HG03558 (cell line): Measurements from ENCODE around the gene RAB9A.
"Not testable (repeated sequence)": the region's sequence is repeated elsewhere in the genome, so short reads cannot be mapped to it uniquely, and the experiment has no call there.

Source experiments
- ATAC-seq: cut with Tn5 transposase; IDR thresholded peaks from one replicate; pipeline ENCODE4 v1.9.1; 2021; ENCODE audit warnings: moderate number of reproducible peaks; ENCODE audit not compliant: unreplicated experiment; ENCODE audit errors: extremely low read depth

Gene RAB9A

GRCh38 chrX:13688958-13689740, at the start of gene RAB9A:
TSS of gene RAB9A (plus strand) at chrX:13689128. CDS start at chrX:13708747, 19,619 bp downstream.
- peak; percentile 36 for ATAC-seq

DNA sequence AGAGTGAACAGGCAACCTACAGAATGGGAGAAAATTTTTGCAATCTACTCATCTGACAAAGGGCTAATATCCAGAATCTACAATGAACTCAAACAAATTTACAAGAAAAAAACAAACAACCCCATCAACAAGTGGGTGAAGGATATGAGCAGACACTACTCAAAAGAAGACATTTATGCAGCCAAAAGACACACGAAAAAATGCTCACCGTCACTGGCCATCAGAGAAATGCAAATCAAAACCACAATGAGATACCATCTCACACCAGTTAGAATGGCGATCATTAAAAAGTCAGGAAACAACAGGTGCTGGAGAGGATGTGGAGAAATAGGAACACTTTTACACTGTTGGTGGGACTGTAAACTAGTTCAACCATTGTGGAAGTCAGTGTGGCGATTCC, 47.2 kb upstream of the RAB9A start:
- not testable (repeated sequence) for ATAC-seq

GRCh38 chrX:13645464-13646153, 43.3 kb upstream of the RAB9A start:
- ATAC-seq = no peak

DNA sequence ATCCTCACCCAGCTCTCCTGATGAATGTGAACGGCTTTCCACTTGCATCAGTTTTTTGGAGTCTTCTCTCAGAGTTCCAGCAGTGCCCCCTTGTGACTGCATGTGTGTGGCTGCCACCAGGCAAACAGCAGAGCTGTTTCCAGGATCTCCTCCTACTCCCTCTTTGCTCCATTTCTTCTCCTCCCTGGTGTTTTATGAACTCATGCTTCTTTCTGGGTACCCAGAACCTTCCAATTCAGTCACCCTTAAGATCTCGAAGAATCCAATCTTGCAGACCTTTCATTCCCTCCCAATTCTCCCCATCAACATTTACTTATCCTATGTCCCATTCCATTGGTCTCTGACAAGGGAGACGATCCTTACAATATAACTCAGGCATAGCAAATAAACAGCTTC, 42.8 kb upstream of the RAB9A start:
- no peak for ATAC-seq

DNA sequence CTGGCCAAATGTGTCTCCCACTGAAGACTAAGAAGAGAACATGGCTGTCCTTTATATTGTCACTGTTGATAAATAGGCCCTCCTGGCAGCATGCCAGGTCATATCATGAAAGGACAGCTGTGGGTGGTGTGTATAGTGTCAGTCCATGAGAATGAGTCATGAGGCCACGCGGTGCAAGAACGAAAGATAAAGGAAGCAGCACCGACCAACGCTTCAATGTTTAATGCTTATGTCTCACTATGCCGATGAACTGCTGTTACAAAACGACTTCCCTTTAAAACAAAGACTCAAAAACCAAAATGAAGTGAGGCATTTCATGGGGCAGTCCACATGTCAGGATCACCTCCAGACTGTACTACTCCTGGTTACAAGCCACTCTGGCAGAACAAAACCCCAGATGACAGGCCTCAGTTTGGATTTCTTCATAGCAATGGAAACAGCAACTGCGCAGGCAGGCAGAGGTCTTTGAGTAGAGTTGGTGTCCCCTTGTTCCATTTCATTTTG, 41.2 kb upstream of the RAB9A start:
- ATAC-seq = no peak

GRCh38 chrX:13648336-13648735, 40.6 kb upstream of the RAB9A start:
- ATAC-seq = not testable (repeated sequence)

- ATAC-seq = no peak
Observed at GRCh38 chrX:13649838-13650237, 39.1 kb upstream of the RAB9A start.

GRCh38 chrX:13650318-13650717, 38.6 kb upstream of the RAB9A start:
- no peak for ATAC-seq

- no peak for ATAC-seq
Observed at GRCh38 chrX:13651150-13651549, 37.8 kb upstream of the RAB9A start.

GRCh38 chrX:13652287-13652793, 36.6 kb upstream of the RAB9A start:
- ATAC-seq = no peak

- peak; percentile 91 for ATAC-seq
Observed at GRCh38 chrX:13652850-13653693, 35.9 kb upstream of the RAB9A start, which contains the start of gene TCEANC. TSS of gene TCEANC (plus strand) at chrX:13653141. CDS start at chrX:13662509, 9,368 bp downstream.

- no peak for ATAC-seq
Observed at GRCh38 chrX:13654116-13654515, 34.8 kb upstream of the RAB9A start.

GRCh38 chrX:13655674-13656073, 33.3 kb upstream of the RAB9A start:
- no peak for ATAC-seq

DNA sequence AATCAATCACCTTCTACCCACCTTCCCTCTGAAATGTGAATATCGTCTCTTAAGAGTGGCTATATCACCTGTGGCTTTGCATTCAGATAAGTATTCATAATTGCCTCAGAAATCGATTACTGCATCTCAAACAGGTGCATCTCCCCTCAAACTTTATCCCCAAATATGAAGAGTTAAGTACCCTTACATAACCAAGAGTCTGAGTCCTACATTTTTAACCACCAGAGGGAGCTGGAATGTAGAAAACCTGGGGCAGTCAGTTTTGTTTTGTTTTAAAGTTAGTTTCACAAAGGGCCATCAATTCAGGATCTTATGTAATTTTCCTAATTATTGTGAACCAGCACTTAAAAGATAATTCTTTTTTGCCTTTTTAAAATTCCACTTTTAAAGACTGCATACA, 30.3 kb upstream of the RAB9A start:
- no peak for ATAC-seq

GRCh38 chrX:13659063-13659462, 29.9 kb upstream of the RAB9A start:
- ATAC-seq = no peak

GRCh38 chrX:13661735-13662288, 27.1 kb upstream of the RAB9A start:
- ATAC-seq = no peak

- ATAC-seq = no peak
Observed at GRCh38 chrX:13662355-13662791, 26.6 kb upstream of the RAB9A start.

GRCh38 chrX:13664020-13664419, 24.9 kb upstream of the RAB9A start:
- no peak for ATAC-seq

GRCh38 chrX:13666836-13667235, 22.1 kb upstream of the RAB9A start:
- ATAC-seq = no peak

DNA sequence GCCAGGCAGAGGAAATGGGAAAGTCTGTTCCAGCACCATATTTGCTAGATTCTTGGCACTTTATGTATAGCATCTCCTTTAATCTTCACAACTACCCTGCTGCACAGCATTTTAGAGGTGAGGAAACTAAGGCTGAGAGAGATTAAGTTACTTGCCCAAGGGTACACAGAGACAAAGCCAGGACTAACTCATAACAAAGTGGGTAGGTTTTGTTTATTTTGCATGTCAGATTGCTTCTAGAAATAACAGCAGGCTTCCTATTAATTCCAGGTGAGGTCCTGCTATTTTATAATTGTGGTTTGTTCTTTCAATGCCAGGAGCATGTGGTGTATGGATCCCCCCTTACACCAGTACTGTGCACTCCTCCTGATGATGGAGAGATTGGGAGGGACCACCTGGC, 21.0 kb upstream of the RAB9A start:
- ATAC-seq = no peak
